HEK293 (cell line): ENCODE measurements around the gene PPP1R14B.

Experiments
- FEZF1 ChIP-seq: fragments of 450-650 bp; formaldehyde crosslinking; IDR thresholded peaks from 2 replicates; pipeline ENCODE4 v1.5.1; 2016; ENCODE audit warnings: missing biosample characterization, missing genetic modification characterization
- GLIS2 ChIP-seq: fragments of 450-650 bp; formaldehyde crosslinking; IDR thresholded peaks from 2 replicates; pipeline ENCODE4 v1.5.1; 2016; ENCODE audit warnings: missing biosample characterization, missing genetic modification characterization
- HOXA7 ChIP-seq: sonication (generic); formaldehyde crosslinking; IDR thresholded peaks from 2 replicates; pipeline ENCODE4 v1.8.1; 2022; ENCODE audit warnings: missing genetic modification reagents, borderline replicate concordance
- HOXC10 ChIP-seq: sonication (generic); formaldehyde crosslinking; IDR thresholded peaks from 2 replicates; pipeline ENCODE4 v1.8.1; 2023; ENCODE audit warnings: mild to moderate bottlenecking, missing genetic modification reagents
- IKZF3 ChIP-seq: fragments of 450-650 bp; IDR thresholded peaks from 2 replicates; pipeline ENCODE4 v1.5.0; 2018; ENCODE audit warnings: missing biosample characterization, mild to moderate bottlenecking, missing genetic modification characterization, moderate library complexity
- PRDM10 ChIP-seq: fragments of 450-650 bp; formaldehyde crosslinking; IDR thresholded peaks from 2 replicates; pipeline ENCODE4 v1.5.1; 2016; ENCODE audit warnings: missing biosample characterization, missing genetic modification characterization
- ZBTB7A ChIP-seq: fragments of 450-650 bp; formaldehyde crosslinking; IDR thresholded peaks from 2 replicates; pipeline ENCODE4 v1.5.1; 2016; ENCODE audit warnings: low read depth, missing biosample characterization, missing genetic modification characterization
- ZFP37 ChIP-seq: fragments of 450-650 bp; formaldehyde crosslinking; IDR thresholded peaks from 2 replicates; pipeline ENCODE4 v1.5.1; 2016; ENCODE audit warnings: missing biosample characterization, missing genetic modification characterization
- ZNF114 ChIP-seq: fragments of 450-650 bp; formaldehyde crosslinking; IDR thresholded peaks from 2 replicates; pipeline ENCODE4 v1.5.0; 2017; ENCODE audit warnings: missing biosample characterization, missing genetic modification characterization
- ZNF146 ChIP-seq: fragments of 450-650 bp; formaldehyde crosslinking; IDR thresholded peaks from 2 replicates; pipeline ENCODE4 v1.5.1; 2016; ENCODE audit warnings: missing biosample characterization, missing genetic modification characterization
- ZNF174 ChIP-seq: fragments of 450-650 bp; formaldehyde crosslinking; IDR thresholded peaks from 2 replicates; pipeline ENCODE4 v1.5.0; 2017; ENCODE audit warnings: missing biosample characterization, mild to moderate bottlenecking, missing genetic modification characterization
- ZNF335 ChIP-seq: fragments of 450-650 bp; formaldehyde crosslinking; conservative IDR thresholded peaks from 2 replicates; pipeline ENCODE4 v1.5.1; 2016; ENCODE audit warnings: missing biosample characterization, missing genetic modification characterization
- ZNF354C ChIP-seq: fragments of 450-650 bp; formaldehyde crosslinking; IDR thresholded peaks from 2 replicates; pipeline ENCODE4 v1.5.1; 2016; ENCODE audit warnings: missing biosample characterization, missing genetic modification characterization, low read depth, borderline replicate concordance
- ZNF366 ChIP-seq: fragments of 450-650 bp; formaldehyde crosslinking; conservative IDR thresholded peaks from 2 replicates; pipeline ENCODE4 v1.5.1; 2016; ENCODE audit warnings: missing biosample characterization, missing genetic modification characterization
- ZNF37A ChIP-seq: fragments of 450-650 bp; IDR thresholded peaks from 2 replicates; pipeline ENCODE4 v1.5.1; 2018; ENCODE audit warnings: missing biosample characterization, missing genetic modification characterization
- ZNF501 ChIP-seq: fragments of 450-650 bp; formaldehyde crosslinking; IDR thresholded peaks from 2 replicates; pipeline ENCODE4 v1.5.1; 2016; ENCODE audit warnings: missing biosample characterization, missing genetic modification characterization
- ZNF514 ChIP-seq: fragments of 450-650 bp; formaldehyde crosslinking; IDR thresholded peaks from 2 replicates; pipeline ENCODE4 v1.5.1; 2016; ENCODE audit warnings: missing biosample characterization, missing genetic modification characterization
- ZNF548 ChIP-seq: fragments of 450-650 bp; formaldehyde crosslinking; IDR thresholded peaks from 2 replicates; pipeline ENCODE4 v1.5.1; 2016; ENCODE audit warnings: missing biosample characterization, missing genetic modification characterization
- ZNF561 ChIP-seq: fragments of 450-650 bp; IDR thresholded peaks from 2 replicates; pipeline ENCODE4 v1.5.1; 2018; ENCODE audit warnings: missing biosample characterization, missing genetic modification characterization, borderline replicate concordance
- ZNF76 ChIP-seq: fragments of 450-650 bp; formaldehyde crosslinking; IDR thresholded peaks from 2 replicates; pipeline ENCODE4; 2016; ENCODE audit warnings: low read depth, missing biosample characterization, missing genetic modification characterization, borderline replicate concordance
- ZSCAN23 ChIP-seq: fragments of 450-650 bp; formaldehyde crosslinking; IDR thresholded peaks from 2 replicates; pipeline ENCODE4 v1.5.1; 2016; ENCODE audit warnings: missing biosample characterization, missing genetic modification characterization
- TF ChIP-seq, protein P1 (sequence below): fragments of 450-650 bp; formaldehyde crosslinking; IDR thresholded peaks from 2 replicates; pipeline ENCODE4 v1.5.1; 2016; ENCODE audit warnings: missing biosample characterization, missing genetic modification characterization
- TF ChIP-seq, protein P2 (sequence below): fragments of 450-650 bp; IDR thresholded peaks from 2 replicates; pipeline ENCODE4 v1.5.1; 2018; ENCODE audit warnings: missing biosample characterization, mild to moderate bottlenecking, missing genetic modification characterization
- TF ChIP-seq, protein P3 (sequence below): fragments of 450-650 bp; formaldehyde crosslinking; IDR thresholded peaks from 2 replicates; pipeline ENCODE4 v1.5.1; 2016; ENCODE audit warnings: missing biosample characterization, missing genetic modification characterization
- TF ChIP-seq, protein P4 (sequence below): fragments of 450-650 bp; formaldehyde crosslinking; IDR thresholded peaks from 2 replicates; pipeline ENCODE4 v1.5.1; 2016; ENCODE audit warnings: missing biosample characterization, missing genetic modification characterization, borderline replicate concordance
- TF ChIP-seq, protein P5 (sequence below): fragments of 450-650 bp; formaldehyde crosslinking; IDR thresholded peaks from 2 replicates; pipeline ENCODE4 v1.5.1; 2017; ENCODE audit warnings: missing biosample characterization, missing genetic modification characterization

The PPP1R14B gene

GRCh38 chr11:64269540-64270220, 22.9 kb upstream of the PPP1R14B start (continued):
- TF ChIP-seq, protein P1, sequence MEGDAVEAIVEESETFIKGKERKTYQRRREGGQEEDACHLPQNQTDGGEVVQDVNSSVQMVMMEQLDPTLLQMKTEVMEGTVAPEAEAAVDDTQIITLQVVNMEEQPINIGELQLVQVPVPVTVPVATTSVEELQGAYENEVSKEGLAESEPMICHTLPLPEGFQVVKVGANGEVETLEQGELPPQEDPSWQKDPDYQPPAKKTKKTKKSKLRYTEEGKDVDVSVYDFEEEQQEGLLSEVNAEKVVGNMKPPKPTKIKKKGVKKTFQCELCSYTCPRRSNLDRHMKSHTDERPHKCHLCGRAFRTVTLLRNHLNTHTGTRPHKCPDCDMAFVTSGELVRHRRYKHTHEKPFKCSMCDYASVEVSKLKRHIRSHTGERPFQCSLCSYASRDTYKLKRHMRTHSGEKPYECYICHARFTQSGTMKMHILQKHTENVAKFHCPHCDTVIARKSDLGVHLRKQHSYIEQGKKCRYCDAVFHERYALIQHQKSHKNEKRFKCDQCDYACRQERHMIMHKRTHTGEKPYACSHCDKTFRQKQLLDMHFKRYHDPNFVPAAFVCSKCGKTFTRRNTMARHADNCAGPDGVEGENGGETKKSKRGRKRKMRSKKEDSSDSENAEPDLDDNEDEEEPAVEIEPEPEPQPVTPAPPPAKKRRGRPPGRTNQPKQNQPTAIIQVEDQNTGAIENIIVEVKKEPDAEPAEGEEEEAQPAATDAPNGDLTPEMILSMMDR = 0 out of 2 replicates have a peak, but pooled peaks have one; percentile 25
- TF ChIP-seq ZSCAN23 (tag by site-specific recombination) (no peak), ZNF548 (tag by site-specific recombination) (no peak), ZNF37A (tag by site-specific recombination) (no peak), ZNF561 (tag by site-specific recombination) (peak; percentile 81; the same call in 1 of the 2 replicates), HOXC10 (CRISPR knock-in tag) (no peak), GLIS2 (tag by site-specific recombination) (peak; percentile 61), ZFP37 (tag by site-specific recombination) (no peak), ZNF114 (tag by site-specific recombination) (no peak), ZNF366 (tag by site-specific recombination) (peak; percentile 18; the same call in 1 of the 2 replicates), ZNF335 (peak; percentile 79), ZNF174 (no peak), ZNF501 (tag by site-specific recombination) (no peak; the same call in 1 of the 2 replicates), IKZF3 (tag by site-specific recombination) (peak; percentile 100), ZNF146 (tag by site-specific recombination) (no peak), ZNF514 (tag by site-specific recombination) (no peak), FEZF1 (no peak), ZBTB7A (no peak), PRDM10 (tag by site-specific recombination) (no peak), ZNF76 (tag by site-specific recombination) (peak; percentile 97; the same call in 1 of the 2 replicates), HOXA7 (no peak), ZNF354C (tag by site-specific recombination) (no peak)
- TF ChIP-seq, protein P2, sequence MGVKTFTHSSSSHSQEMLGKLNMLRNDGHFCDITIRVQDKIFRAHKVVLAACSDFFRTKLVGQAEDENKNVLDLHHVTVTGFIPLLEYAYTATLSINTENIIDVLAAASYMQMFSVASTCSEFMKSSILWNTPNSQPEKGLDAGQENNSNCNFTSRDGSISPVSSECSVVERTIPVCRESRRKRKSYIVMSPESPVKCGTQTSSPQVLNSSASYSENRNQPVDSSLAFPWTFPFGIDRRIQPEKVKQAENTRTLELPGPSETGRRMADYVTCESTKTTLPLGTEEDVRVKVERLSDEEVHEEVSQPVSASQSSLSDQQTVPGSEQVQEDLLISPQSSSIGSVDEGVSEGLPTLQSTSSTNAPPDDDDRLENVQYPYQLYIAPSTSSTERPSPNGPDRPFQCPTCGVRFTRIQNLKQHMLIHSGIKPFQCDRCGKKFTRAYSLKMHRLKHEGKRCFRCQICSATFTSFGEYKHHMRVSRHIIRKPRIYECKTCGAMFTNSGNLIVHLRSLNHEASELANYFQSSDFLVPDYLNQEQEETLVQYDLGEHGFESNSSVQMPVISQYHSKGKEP = 0 out of 2 replicates have a peak, but pooled peaks have one; percentile 3
- TF ChIP-seq, protein P3, sequence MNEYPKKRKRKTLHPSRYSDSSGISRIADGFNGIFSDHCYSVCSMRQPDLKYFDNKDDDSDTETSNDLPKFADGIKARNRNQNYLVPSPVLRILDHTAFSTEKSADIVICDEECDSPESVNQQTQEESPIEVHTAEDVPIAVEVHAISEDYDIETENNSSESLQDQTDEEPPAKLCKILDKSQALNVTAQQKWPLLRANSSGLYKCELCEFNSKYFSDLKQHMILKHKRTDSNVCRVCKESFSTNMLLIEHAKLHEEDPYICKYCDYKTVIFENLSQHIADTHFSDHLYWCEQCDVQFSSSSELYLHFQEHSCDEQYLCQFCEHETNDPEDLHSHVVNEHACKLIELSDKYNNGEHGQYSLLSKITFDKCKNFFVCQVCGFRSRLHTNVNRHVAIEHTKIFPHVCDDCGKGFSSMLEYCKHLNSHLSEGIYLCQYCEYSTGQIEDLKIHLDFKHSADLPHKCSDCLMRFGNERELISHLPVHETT (tag by site-specific recombination) = peak; percentile 45; the same call in 1 of the 2 replicates
- TF ChIP-seq, protein P4, sequence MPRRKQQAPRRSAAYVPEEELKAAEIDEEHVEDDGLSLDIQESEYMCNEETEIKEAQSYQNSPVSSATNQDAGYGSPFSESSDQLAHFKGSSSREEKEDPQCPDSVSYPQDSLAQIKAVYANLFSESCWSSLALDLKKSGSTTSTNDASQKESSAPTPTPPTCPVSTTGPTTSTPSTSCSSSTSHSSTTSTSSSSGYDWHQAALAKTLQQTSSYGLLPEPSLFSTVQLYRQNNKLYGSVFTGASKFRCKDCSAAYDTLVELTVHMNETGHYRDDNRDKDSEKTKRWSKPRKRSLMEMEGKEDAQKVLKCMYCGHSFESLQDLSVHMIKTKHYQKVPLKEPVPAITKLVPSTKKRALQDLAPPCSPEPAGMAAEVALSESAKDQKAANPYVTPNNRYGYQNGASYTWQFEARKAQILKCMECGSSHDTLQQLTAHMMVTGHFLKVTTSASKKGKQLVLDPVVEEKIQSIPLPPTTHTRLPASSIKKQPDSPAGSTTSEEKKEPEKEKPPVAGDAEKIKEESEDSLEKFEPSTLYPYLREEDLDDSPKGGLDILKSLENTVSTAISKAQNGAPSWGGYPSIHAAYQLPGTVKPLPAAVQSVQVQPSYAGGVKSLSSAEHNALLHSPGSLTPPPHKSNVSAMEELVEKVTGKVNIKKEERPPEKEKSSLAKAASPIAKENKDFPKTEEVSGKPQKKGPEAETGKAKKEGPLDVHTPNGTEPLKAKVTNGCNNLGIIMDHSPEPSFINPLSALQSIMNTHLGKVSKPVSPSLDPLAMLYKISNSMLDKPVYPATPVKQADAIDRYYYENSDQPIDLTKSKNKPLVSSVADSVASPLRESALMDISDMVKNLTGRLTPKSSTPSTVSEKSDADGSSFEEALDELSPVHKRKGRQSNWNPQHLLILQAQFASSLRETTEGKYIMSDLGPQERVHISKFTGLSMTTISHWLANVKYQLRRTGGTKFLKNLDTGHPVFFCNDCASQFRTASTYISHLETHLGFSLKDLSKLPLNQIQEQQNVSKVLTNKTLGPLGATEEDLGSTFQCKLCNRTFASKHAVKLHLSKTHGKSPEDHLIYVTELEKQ (tag by site-specific recombination) = no peak
- TF ChIP-seq, protein P5, sequence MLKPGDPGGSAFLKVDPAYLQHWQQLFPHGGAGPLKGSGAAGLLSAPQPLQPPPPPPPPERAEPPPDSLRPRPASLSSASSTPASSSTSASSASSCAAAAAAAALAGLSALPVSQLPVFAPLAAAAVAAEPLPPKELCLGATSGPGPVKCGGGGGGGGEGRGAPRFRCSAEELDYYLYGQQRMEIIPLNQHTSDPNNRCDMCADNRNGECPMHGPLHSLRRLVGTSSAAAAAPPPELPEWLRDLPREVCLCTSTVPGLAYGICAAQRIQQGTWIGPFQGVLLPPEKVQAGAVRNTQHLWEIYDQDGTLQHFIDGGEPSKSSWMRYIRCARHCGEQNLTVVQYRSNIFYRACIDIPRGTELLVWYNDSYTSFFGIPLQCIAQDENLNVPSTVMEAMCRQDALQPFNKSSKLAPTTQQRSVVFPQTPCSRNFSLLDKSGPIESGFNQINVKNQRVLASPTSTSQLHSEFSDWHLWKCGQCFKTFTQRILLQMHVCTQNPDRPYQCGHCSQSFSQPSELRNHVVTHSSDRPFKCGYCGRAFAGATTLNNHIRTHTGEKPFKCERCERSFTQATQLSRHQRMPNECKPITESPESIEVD (tag by site-specific recombination) = no peak
